Activated CD4-positive, CD25-positive, alpha-beta regulatory T cell treated with anti-CD3 and anti-CD28 coated beads, Interleukin-2, amount 50 U/mL, for 24 hours (primary cell): ENCODE results near the gene SUSD4.
A peak's percentile ranks its signal among the peaks of the same experiment; 100 is the strongest.
"Not testable (repeated sequence)": the region's sequence is repeated elsewhere in the genome, so short reads cannot be mapped to it uniquely, and the experiment has no call there.

Source experiments
- ATAC-seq, 2 donors: fragments of 150-1000 bp; cut with Tn5 transposase; one replicate each; pipeline ENCODE4 v1.10.0; 2021; ENCODE audit warnings: mild to moderate bottlenecking in 1 of 2, moderate library complexity in 1 of 2

SUSD4 gene

GRCh38 chr1:223285452-223285851 lies 78.5 kb downstream of the SUSD4 start:
- ATAC-seq = no peak

- ATAC-seq = not testable (repeated sequence)
Observed at GRCh38 chr1:223283697-223284096, 80.3 kb downstream of the SUSD4 start.

GRCh38 chr1:223278311-223278710 lies 85.7 kb downstream of the SUSD4 start:
- ATAC-seq = not testable (repeated sequence)

- ATAC-seq = peak in 1 of 2 donors; percentile 36
Observed at GRCh38 chr1:223276029-223276428, 87.9 kb downstream of the SUSD4 start.

- no peak for ATAC-seq
Observed at GRCh38 chr1:223273511-223273910, 90.5 kb downstream of the SUSD4 start.

GRCh38 chr1:223271085-223271781 lies 92.7 kb downstream of the SUSD4 start:
- ATAC-seq = no peak

GRCh38 chr1:223270155-223270554 lies 93.8 kb downstream of the SUSD4 start:
- ATAC-seq = no peak

- ATAC-seq = no peak
Observed at GRCh38 chr1:223269006-223269405, 95.0 kb downstream of the SUSD4 start.

GRCh38 chr1:223266632-223267172 lies 97.3 kb downstream of the SUSD4 start:
- ATAC-seq = no peak

GRCh38 chr1:223264983-223265908 lies 98.7 kb downstream of the SUSD4 start:
- no peak for ATAC-seq

GRCh38 chr1:223264529-223264928 lies 99.4 kb downstream of the SUSD4 start:
- no peak for ATAC-seq

GRCh38 chr1:223261914-223262313 lies 102.1 kb downstream of the SUSD4 start:
- ATAC-seq = no peak

GRCh38 chr1:223260712-223261111 lies 103.3 kb downstream of the SUSD4 start:
- ATAC-seq = no peak

- no peak for ATAC-seq
Observed at GRCh38 chr1:223259462-223259861, 104.5 kb downstream of the SUSD4 start.

- no peak for ATAC-seq
Observed at GRCh38 chr1:223258751-223259198, 105.2 kb downstream of the SUSD4 start.

- ATAC-seq = no peak
Observed at GRCh38 chr1:223257856-223258550, 106.0 kb downstream of the SUSD4 start.

GRCh38 chr1:223256034-223256433 lies 107.9 kb downstream of the SUSD4 start:
- ATAC-seq = no peak

- no peak for ATAC-seq
Observed at GRCh38 chr1:223253916-223254315, 110.1 kb downstream of the SUSD4 start.

- ATAC-seq = not testable (repeated sequence)
Observed at GRCh38 chr1:223251387-223251786, 112.6 kb downstream of the SUSD4 start.

GRCh38 chr1:223250632-223251015 lies 113.4 kb downstream of the SUSD4 start:
- no peak for ATAC-seq

- ATAC-seq = no peak
Observed at GRCh38 chr1:223249854-223250631, 113.9 kb downstream of the SUSD4 start.

GRCh38 chr1:223248770-223249140 lies 115.2 kb downstream of the SUSD4 start:
- ATAC-seq = peak in 1 of 2 donors; percentile 2
